Measurements from ENCODE around the gene IRF2BP1.

GRCh38 chr19:45852145-45852750 lies 33.7 kb downstream of the IRF2BP1 start:
- TF ChIP-seq EP300 (IDR thresholded peaks at IDR 0.05) (no peak), POLR2A (IDR thresholded peaks at IDR 0.05) (no peak)
